K562 (cell line): ENCODE measurements around the gene SP2. TPM values are rescaled to one million over a fixed set of nuclear protein-coding genes. Genes with fewer than 3 reads are reported as not detected.

ENCODE experiments used
- BMI1 ChIP-seq: fragments of 150-350 bp; IDR thresholded peaks from 2 replicates; pipeline ENCODE4 v1.6.1; 2014; ENCODE audit warnings: low read length
- ESRRA ChIP-seq: fragments of 450-650 bp; IDR thresholded peaks from 2 replicates; pipeline ENCODE4 v1.6.1; 2014; ENCODE audit warnings: low read depth, mild to moderate bottlenecking, moderate library complexity, borderline replicate concordance
- HCFC1 ChIP-seq: IDR thresholded peaks from 2 replicates; pipeline ENCODE4 v1.6.1; 2012; ENCODE audit warnings: low read depth, low read length, improper control_type of control experiment
- NFE2L1 ChIP-seq: fragments of 450-650 bp; IDR thresholded peaks from 2 replicates; pipeline ENCODE4 v1.6.1; 2016; ENCODE audit warnings: missing genetic modification characterization, low read depth, mild to moderate bottlenecking, missing compliant biosample characterization, moderate library complexity, borderline replicate concordance
- NUFIP1 ChIP-seq: fragments of 450-650 bp; IDR thresholded peaks from 2 replicates; pipeline ENCODE4 v1.6.1; 2018; ENCODE audit not compliant: partially characterized antibody
- SNIP1 ChIP-seq: fragments of 450-650 bp; IDR thresholded peaks from 2 replicates; pipeline ENCODE4 v1.7.1; 2017; ENCODE audit warnings: low read depth, mild to moderate bottlenecking
- ZNF232 ChIP-seq: sonication (generic); formaldehyde crosslinking; IDR thresholded peaks from 2 replicates; pipeline ENCODE4 v1.8.0; 2022; ENCODE audit warnings: mild to moderate bottlenecking, missing genetic modification reagents
- ZNF316 ChIP-seq: fragments of 450-650 bp; IDR thresholded peaks from 2 replicates; pipeline ENCODE4 v1.6.1; 2016
- ZNF507 ChIP-seq: conservative IDR thresholded peaks from 2 replicates; pipeline ENCODE4 v1.6.1; 2017; ENCODE audit warnings: missing genetic modification characterization, missing compliant biosample characterization
- ZNF76 ChIP-seq: fragments of 250-450 bp; sonication (Bioruptor Pico); IDR thresholded peaks from 2 replicates; pipeline ENCODE4 v1.4.0; 2020; ENCODE audit warnings: mild to moderate bottlenecking, moderate library complexity, borderline replicate concordance
- ZSCAN29 ChIP-seq: fragments of 450-650 bp; IDR thresholded peaks from 2 replicates; pipeline ENCODE4 v1.6.1; 2017
- polyA plus RNA-seq, 8 experiments: library from polyadenylated mRNA; depleted of rRNA in 4 of 8; stranded (reverse) in 5 of 8; unstranded in 3 of 8; fragments of >200 nt; fragmentation: Nextera tagmentation in 2 of 8; fragmentation: Illumina TruSeq in 1 of 8; extraction: Ambion mirVana in 2 of 8; extraction: Trizol in 1 of 8; gene quantifications; 2 replicates each; pipeline versions ENCODE4 v1.2.1 to v1.2.3, GENCODE V29; 2011 to 2014; ENCODE audit warnings: inconsistent platforms in 1 of 8, missing spikeins in 1 of 8
- total RNA-seq, 7 experiments: library from RNA; depleted of rRNA in 6 of 7; stranded (reverse); fragments of >200 nt in 6 of 7; fragmentation: Illumina TruSeq in 2 of 7; extraction: Trizol in 2 of 7; gene quantifications; 2 replicates each; pipeline versions ENCODE4 v1.2.1 to v1.2.3, GENCODE V29; 2011 to 2021; ENCODE audit warnings: low replicate concordance in 1 of 7
- TF ChIP-seq, protein P1 (sequence below): fragments of 450-650 bp; IDR thresholded peaks from 2 replicates; pipeline ENCODE4 v1.6.1; 2016; ENCODE audit warnings: mild to moderate bottlenecking, moderate library complexity
- TF ChIP-seq, protein P2 (sequence below): sonication (generic); formaldehyde crosslinking; IDR thresholded peaks from 2 replicates; pipeline ENCODE4 v1.8.1; 2023; ENCODE audit warnings: mild to moderate bottlenecking, missing genetic modification reagents
- TF ChIP-seq, protein P3 (sequence below): sonication (generic); formaldehyde crosslinking; IDR thresholded peaks from 2 replicates; pipeline ENCODE4 v1.8.1; 2023; ENCODE audit warnings: mild to moderate bottlenecking, missing genetic modification reagents

The SP2 gene
- total and polyA plus RNA-seq, 9 of the 15 experiments (the other 6 are each of a cell fraction or from before 2014, with no cell fraction given), result 0.77 to 22.3 (median 2.3) TPM

DNA sequence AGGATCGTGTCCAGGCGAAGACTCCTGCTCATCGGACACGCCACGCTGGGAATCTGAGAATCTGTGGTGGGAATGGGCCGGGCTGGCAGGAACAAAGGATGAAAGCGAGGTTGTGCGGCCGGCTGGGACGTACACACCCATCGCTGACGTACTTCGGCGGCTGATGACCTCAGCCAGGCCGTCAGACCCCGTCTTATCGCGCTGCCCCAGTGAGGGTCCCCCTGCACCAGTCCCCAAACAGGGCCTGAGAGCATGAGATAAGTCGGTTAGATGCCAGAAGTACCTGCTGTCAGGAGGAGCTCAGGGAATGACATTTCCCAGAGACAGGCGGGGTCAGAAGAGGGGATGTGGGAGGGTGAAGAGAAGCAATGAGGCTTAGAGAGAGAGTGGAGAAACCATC is 29.1 kb upstream of the SP2 start (continued):
- TF ChIP-seq, protein P1, sequence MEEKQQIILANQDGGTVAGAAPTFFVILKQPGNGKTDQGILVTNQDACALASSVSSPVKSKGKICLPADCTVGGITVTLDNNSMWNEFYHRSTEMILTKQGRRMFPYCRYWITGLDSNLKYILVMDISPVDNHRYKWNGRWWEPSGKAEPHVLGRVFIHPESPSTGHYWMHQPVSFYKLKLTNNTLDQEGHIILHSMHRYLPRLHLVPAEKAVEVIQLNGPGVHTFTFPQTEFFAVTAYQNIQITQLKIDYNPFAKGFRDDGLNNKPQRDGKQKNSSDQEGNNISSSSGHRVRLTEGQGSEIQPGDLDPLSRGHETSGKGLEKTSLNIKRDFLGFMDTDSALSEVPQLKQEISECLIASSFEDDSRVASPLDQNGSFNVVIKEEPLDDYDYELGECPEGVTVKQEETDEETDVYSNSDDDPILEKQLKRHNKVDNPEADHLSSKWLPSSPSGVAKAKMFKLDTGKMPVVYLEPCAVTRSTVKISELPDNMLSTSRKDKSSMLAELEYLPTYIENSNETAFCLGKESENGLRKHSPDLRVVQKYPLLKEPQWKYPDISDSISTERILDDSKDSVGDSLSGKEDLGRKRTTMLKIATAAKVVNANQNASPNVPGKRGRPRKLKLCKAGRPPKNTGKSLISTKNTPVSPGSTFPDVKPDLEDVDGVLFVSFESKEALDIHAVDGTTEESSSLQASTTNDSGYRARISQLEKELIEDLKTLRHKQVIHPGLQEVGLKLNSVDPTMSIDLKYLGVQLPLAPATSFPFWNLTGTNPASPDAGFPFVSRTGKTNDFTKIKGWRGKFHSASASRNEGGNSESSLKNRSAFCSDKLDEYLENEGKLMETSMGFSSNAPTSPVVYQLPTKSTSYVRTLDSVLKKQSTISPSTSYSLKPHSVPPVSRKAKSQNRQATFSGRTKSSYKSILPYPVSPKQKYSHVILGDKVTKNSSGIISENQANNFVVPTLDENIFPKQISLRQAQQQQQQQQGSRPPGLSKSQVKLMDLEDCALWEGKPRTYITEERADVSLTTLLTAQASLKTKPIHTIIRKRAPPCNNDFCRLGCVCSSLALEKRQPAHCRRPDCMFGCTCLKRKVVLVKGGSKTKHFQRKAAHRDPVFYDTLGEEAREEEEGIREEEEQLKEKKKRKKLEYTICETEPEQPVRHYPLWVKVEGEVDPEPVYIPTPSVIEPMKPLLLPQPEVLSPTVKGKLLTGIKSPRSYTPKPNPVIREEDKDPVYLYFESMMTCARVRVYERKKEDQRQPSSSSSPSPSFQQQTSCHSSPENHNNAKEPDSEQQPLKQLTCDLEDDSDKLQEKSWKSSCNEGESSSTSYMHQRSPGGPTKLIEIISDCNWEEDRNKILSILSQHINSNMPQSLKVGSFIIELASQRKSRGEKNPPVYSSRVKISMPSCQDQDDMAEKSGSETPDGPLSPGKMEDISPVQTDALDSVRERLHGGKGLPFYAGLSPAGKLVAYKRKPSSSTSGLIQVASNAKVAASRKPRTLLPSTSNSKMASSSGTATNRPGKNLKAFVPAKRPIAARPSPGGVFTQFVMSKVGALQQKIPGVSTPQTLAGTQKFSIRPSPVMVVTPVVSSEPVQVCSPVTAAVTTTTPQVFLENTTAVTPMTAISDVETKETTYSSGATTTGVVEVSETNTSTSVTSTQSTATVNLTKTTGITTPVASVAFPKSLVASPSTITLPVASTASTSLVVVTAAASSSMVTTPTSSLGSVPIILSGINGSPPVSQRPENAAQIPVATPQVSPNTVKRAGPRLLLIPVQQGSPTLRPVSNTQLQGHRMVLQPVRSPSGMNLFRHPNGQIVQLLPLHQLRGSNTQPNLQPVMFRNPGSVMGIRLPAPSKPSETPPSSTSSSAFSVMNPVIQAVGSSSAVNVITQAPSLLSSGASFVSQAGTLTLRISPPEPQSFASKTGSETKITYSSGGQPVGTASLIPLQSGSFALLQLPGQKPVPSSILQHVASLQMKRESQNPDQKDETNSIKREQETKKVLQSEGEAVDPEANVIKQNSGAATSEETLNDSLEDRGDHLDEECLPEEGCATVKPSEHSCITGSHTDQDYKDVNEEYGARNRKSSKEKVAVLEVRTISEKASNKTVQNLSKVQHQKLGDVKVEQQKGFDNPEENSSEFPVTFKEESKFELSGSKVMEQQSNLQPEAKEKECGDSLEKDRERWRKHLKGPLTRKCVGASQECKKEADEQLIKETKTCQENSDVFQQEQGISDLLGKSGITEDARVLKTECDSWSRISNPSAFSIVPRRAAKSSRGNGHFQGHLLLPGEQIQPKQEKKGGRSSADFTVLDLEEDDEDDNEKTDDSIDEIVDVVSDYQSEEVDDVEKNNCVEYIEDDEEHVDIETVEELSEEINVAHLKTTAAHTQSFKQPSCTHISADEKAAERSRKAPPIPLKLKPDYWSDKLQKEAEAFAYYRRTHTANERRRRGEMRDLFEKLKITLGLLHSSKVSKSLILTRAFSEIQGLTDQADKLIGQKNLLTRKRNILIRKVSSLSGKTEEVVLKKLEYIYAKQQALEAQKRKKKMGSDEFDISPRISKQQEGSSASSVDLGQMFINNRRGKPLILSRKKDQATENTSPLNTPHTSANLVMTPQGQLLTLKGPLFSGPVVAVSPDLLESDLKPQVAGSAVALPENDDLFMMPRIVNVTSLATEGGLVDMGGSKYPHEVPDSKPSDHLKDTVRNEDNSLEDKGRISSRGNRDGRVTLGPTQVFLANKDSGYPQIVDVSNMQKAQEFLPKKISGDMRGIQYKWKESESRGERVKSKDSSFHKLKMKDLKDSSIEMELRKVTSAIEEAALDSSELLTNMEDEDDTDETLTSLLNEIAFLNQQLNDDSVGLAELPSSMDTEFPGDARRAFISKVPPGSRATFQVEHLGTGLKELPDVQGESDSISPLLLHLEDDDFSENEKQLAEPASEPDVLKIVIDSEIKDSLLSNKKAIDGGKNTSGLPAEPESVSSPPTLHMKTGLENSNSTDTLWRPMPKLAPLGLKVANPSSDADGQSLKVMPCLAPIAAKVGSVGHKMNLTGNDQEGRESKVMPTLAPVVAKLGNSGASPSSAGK, result peak; percentile 32; the same call in 1 of the 2 replicates
- TF ChIP-seq, protein P2, sequence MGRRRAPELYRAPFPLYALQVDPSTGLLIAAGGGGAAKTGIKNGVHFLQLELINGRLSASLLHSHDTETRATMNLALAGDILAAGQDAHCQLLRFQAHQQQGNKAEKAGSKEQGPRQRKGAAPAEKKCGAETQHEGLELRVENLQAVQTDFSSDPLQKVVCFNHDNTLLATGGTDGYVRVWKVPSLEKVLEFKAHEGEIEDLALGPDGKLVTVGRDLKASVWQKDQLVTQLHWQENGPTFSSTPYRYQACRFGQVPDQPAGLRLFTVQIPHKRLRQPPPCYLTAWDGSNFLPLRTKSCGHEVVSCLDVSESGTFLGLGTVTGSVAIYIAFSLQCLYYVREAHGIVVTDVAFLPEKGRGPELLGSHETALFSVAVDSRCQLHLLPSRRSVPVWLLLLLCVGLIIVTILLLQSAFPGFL (CRISPR knock-in tag), result no peak
- TF ChIP-seq ZNF316, result no peak
- peak; percentile 20; the same call in 1 of the 2 replicates for TF ChIP-seq HCFC1
- TF ChIP-seq, protein P3, sequence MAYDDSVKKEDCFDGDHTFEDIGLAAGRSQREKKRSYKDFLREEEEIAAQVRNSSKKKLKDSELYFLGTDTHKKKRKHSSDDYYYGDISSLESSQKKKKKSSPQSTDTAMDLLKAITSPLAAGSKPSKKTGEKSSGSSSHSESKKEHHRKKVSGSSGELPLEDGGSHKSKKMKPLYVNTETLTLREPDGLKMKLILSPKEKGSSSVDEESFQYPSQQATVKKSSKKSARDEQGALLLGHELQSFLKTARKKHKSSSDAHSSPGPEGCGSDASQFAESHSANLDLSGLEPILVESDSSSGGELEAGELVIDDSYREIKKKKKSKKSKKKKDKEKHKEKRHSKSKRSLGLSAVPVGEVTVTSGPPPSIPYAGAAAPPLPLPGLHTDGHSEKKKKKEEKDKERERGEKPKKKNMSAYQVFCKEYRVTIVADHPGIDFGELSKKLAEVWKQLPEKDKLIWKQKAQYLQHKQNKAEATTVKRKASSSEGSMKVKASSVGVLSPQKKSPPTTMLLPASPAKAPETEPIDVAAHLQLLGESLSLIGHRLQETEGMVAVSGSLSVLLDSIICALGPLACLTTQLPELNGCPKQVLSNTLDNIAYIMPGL, result no peak
- TF ChIP-seq ZNF232 (CRISPR knock-in tag), result no peak
- no peak for TF ChIP-seq ZNF507
- TF ChIP-seq ESRRA, result peak; percentile 84; the same call in 1 of the 2 replicates
- no peak for TF ChIP-seq SNIP1
- TF ChIP-seq ZSCAN29, result no peak
- TF ChIP-seq ZNF76 (CRISPR knock-in tag), result no peak
- no peak for TF ChIP-seq NUFIP1
- TF ChIP-seq BMI1, result no peak
- no peak for TF ChIP-seq NFE2L1 (tag)
